MM.1S (cell line): ENCODE measurements around the gene ACBD5.
"Not testable (repeated sequence)": the region's sequence is repeated elsewhere in the genome, so short reads cannot be mapped to it uniquely, and the experiment has no call there.

Experiments used
- DNase-seq: peaks from one replicate; pipeline ENCODE4 v3.0.0-alpha.2; 2015
- H2AFZ ChIP-seq: fragments of 300-600 bp; sonication (generic); 2 replicates; pipeline ENCODE4 v1.6.0; 2016; ENCODE audit warnings: antibody characterized with exemption, low read length
- H3F3A ChIP-seq: fragments of 300-600 bp; sonication (generic); 2 replicates; pipeline ENCODE4 v1.6.1; 2016; ENCODE audit warnings: mild to moderate bottlenecking, antibody characterized with exemption, low read length, moderate library complexity, mixed read lengths; ENCODE audit not compliant: insufficient read depth
- H3K27ac ChIP-seq: fragments of 300-600 bp; sonication (generic); 2 replicates; pipeline ENCODE4 v1.5.1; 2016; ENCODE audit warnings: mild to moderate bottlenecking, low read length
- H3K27me3 ChIP-seq: fragments of 300-600 bp; sonication (generic); replicated peaks from 2 replicates; pipeline ENCODE4 v1.6.0; 2016; ENCODE audit warnings: low read length; ENCODE audit not compliant: insufficient read depth
- H3K36me3 ChIP-seq: fragments of 300-600 bp; sonication (generic); replicated peaks from 2 replicates; pipeline ENCODE4 v1.6.1; 2016; ENCODE audit warnings: mild to moderate bottlenecking, low read length, mixed read lengths; ENCODE audit not compliant: insufficient read depth
- H3K4me1 ChIP-seq: fragments of 300-600 bp; sonication (generic); 2 replicates; pipeline ENCODE4 v1.6.1; 2016; ENCODE audit warnings: low read length, mixed read lengths
- H3K4me2 ChIP-seq: fragments of 300-600 bp; sonication (generic); 2 replicates; pipeline ENCODE4 v1.6.0; 2016; ENCODE audit warnings: low read depth, low read length
- H3K4me3 ChIP-seq: fragments of 300-600 bp; sonication (generic); 2 replicates; pipeline ENCODE4 v1.5.1; 2016; ENCODE audit warnings: low read length, mixed read lengths
- H3K79me2 ChIP-seq: fragments of 300-600 bp; sonication (generic); 2 replicates; pipeline ENCODE4 v1.6.1; 2016; ENCODE audit warnings: mixed run types, low read length, mixed read lengths
- H3K9ac ChIP-seq: fragments of 300-600 bp; sonication (generic); 2 replicates; pipeline ENCODE4 v1.6.1; 2016; ENCODE audit warnings: low read length, mixed read lengths
- H3K9me2 ChIP-seq: fragments of 300-600 bp; sonication (generic); replicated peaks from 2 replicates; pipeline ENCODE4 v1.6.1; 2016; ENCODE audit warnings: mild to moderate bottlenecking, low read length, mixed read lengths; ENCODE audit not compliant: insufficient read depth
- H3K9me3 ChIP-seq: fragments of 300-600 bp; sonication (generic); replicated peaks from 2 replicates; pipeline ENCODE4 v1.6.1; 2016; ENCODE audit warnings: mild to moderate bottlenecking, low read length, mixed read lengths; ENCODE audit not compliant: insufficient read depth
- H4K20me1 ChIP-seq: fragments of 300-600 bp; sonication (generic); 2 replicates; pipeline ENCODE4 v1.6.1; 2016; ENCODE audit warnings: mild to moderate bottlenecking, low read length, moderate library complexity, mixed read lengths; ENCODE audit not compliant: insufficient read depth
- EZH2 ChIP-seq: fragments of 300-600 bp; sonication (generic); optimal IDR thresholded peaks from 2 replicates; pipeline ENCODE3; 2017; ENCODE audit warnings: low read depth, mild to moderate bottlenecking, antibody characterized with exemption, low read length, mixed read lengths
- EZH2phosphoT487 ChIP-seq: fragments of 300-600 bp; sonication (generic); IDR thresholded peaks from 2 replicates; pipeline ENCODE4 v1.6.1; 2018; ENCODE audit warnings: antibody characterized with exemption, low read length
- TF ChIP-seq, protein P1 (sequence below): fragments of 300-600 bp; sonication (generic); IDR thresholded peaks from 2 replicates; pipeline ENCODE4 v1.5.1; 2016; ENCODE audit warnings: antibody characterized with exemption, low read length, mixed read lengths

Gene ACBD5, protein sequence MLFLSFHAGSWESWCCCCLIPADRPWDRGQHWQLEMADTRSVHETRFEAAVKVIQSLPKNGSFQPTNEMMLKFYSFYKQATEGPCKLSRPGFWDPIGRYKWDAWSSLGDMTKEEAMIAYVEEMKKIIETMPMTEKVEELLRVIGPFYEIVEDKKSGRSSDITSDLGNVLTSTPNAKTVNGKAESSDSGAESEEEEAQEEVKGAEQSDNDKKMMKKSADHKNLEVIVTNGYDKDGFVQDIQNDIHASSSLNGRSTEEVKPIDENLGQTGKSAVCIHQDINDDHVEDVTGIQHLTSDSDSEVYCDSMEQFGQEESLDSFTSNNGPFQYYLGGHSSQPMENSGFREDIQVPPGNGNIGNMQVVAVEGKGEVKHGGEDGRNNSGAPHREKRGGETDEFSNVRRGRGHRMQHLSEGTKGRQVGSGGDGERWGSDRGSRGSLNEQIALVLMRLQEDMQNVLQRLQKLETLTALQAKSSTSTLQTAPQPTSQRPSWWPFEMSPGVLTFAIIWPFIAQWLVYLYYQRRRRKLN

DNA sequence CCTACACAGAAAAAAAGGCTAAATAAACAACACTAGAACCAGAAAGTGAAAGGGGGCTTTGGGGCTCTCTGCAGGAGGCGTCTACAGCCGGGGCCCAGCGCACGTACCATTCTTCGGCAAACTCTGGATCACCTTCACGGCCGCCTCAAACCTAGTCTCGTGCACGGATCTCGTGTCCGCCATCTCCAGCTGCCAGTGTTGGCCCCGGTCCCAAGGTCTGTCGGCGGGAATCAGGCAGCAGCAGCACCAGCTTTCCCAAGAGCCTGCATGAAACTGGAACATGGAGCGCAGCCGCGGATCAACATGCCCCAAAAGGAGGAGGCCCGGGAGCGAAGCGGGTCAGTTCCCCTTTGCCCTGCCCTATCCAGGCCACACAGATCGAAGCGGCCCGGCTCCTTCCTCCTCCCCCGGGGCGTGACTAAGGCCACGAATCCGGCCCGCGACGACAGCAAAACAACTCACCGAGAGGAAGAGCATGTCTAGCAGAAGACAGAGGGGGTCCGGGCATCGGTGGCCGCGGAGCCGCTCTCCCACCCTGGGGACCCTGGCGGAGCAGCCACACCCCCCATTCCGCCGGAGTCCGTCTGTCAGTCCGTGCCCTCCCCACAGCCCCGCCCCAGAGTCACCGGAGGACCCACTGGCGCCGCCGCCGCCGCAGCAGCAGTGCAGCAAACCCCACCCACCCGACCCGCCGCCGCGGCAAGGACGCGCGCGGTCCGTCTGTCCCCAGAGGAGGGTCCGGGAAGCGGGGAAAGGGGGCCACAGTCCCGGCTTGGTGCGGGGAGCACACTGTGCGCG lies at the start of gene ACBD5:
ACBD5 (minus strand) TSS at position 586 of the 798 bp plus-strand sequence; CDS start at position 477, 109 bp downstream.
- Histone ChIP-seq H3K4me1 (peaks cover 6% of the 10 kb centered on the region; the same call in 1 of the 2 replicates), H3K9ac (peak within 1 kb of the TSS; percentile 83), H3K9me3 (no peaks in the 10 kb centered on the region), H3K4me2 (peak within 1 kb of the TSS; percentile 86), H3K27me3 (no peaks in the 10 kb centered on the region), H3K9me2 (no peaks in the 10 kb centered on the region), H3F3A (peaks cover 29% of the 10 kb centered on the region), H4K20me1 (no peaks in the 10 kb centered on the region), H3K36me3 (no peaks in the 10 kb centered on the region), H3K4me3 (peak within 1 kb of the TSS; percentile 81), H3K79me2 (peaks cover 31% of the 10 kb centered on the region), H3K27ac (peak within 1 kb of the TSS; percentile 76), H2AFZ (peak within 1 kb of the TSS; percentile 68)
- no peak for TF ChIP-seq EZH2phosphoT487
- TF ChIP-seq, protein P1, sequence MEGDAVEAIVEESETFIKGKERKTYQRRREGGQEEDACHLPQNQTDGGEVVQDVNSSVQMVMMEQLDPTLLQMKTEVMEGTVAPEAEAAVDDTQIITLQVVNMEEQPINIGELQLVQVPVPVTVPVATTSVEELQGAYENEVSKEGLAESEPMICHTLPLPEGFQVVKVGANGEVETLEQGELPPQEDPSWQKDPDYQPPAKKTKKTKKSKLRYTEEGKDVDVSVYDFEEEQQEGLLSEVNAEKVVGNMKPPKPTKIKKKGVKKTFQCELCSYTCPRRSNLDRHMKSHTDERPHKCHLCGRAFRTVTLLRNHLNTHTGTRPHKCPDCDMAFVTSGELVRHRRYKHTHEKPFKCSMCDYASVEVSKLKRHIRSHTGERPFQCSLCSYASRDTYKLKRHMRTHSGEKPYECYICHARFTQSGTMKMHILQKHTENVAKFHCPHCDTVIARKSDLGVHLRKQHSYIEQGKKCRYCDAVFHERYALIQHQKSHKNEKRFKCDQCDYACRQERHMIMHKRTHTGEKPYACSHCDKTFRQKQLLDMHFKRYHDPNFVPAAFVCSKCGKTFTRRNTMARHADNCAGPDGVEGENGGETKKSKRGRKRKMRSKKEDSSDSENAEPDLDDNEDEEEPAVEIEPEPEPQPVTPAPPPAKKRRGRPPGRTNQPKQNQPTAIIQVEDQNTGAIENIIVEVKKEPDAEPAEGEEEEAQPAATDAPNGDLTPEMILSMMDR: no peak
- TF ChIP-seq EZH2: no peak
- peak; percentile 82 for DNase-seq

DNA sequence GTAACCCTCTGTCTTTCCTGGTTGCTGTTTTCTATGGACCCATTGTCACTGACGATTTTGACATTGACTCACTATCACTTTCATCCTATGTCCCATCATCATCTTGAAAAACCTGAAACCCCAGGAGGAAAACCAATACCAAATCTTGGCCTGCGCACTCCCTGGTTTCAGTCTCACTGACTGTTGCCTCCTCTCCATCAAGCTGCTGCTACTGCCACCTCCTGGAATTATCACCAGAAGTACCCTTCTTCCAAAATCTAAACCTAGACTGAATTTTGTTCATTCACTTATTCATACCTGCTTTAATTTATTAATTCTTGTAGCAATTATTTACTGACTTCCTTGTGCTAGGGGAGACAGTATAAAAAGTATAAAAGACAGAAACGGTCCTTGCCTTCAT lies 44.5 kb upstream of the ACBD5 start:
- Histone ChIP-seq H4K20me1 (no peaks in the 10 kb centered on the region), H3K9me3 (no peaks in the 10 kb centered on the region), H3K9ac (no peak overlapping the region), H3K27ac (no peak overlapping the region), H3K4me1 (no peaks in the 10 kb centered on the region), H3K9me2 (no peaks in the 10 kb centered on the region), H2AFZ (no peak overlapping the region), H3K27me3 (no peaks in the 10 kb centered on the region), H3K36me3 (no peaks in the 10 kb centered on the region), H3F3A (no peaks in the 10 kb centered on the region), H3K4me3 (no peak overlapping the region), H3K4me2 (no peak overlapping the region), H3K79me2 (no peaks in the 10 kb centered on the region)
- TF ChIP-seq, protein P1: peak; percentile 48
- TF ChIP-seq EZH2 (no peak), EZH2phosphoT487 (no peak)
- DNase-seq: peak; percentile 32

DNA sequence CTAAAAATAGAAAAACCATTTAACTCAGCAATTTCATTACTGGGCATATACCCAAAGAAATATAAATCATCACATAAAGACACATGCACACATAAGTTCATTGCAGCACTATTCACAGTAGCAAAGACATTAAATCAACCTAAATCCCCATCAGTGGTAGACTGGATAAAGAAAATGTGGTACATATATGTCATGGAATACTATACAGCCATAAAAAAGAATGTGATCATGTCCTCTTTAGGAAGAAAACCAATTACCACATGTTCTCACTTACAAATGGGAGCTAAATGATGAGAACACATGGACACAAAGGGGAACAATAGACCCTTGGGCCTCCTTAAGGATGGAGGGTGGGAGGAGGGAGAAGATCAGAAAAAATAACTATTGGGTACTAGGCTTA lies 36.0 kb upstream of the ACBD5 start:
- Histone ChIP-seq H4K20me1 (no peaks in the 10 kb centered on the region), H3K79me2 (no peaks in the 10 kb centered on the region), H3K27ac (no peak overlapping the region), H2AFZ (no peak overlapping the region), H3K4me2 (no peak overlapping the region), H3K9me2 (no peaks in the 10 kb centered on the region), H3K36me3 (no peaks in the 10 kb centered on the region), H3K9ac (no peak overlapping the region), H3K27me3 (no peaks in the 10 kb centered on the region), H3K9me3 (no peaks in the 10 kb centered on the region), H3F3A (no peaks in the 10 kb centered on the region), H3K4me3 (no peak overlapping the region), H3K4me1 (no peaks in the 10 kb centered on the region)
- DNase-seq: no peak
- TF ChIP-seq, protein P1: no peak
- TF ChIP-seq EZH2 (no peak), EZH2phosphoT487 (no peak)

DNA sequence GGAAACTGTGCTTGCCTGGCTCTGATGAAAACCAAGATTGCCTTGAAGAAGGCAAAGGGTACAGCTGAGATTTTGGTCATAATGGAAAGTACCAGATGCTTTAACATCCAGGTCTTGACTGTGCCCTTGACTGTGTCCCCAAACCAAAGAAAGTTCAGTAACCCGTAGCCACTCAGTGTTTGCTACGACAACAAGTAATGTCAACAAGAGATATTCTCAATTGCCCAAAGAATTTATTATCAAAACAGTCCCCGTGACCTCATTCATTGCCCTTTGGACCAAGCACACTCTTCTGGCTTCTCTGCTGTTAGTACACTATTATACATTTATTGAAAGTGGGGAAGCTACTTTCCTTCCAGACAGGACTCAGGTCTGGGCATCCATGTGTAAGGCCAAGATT lies 25.4 kb upstream of the ACBD5 start:
- H3F3A ChIP-seq, H3K27me3 ChIP-seq, H3K27ac ChIP-seq, H4K20me1 ChIP-seq, DNase-seq, H3K4me1 ChIP-seq, H2AFZ ChIP-seq, H3K9ac ChIP-seq, H3K9me2 ChIP-seq, H3K4me3 ChIP-seq, H3K79me2 ChIP-seq, H3K36me3 ChIP-seq, H3K9me3 ChIP-seq, H3K4me2 ChIP-seq: not testable (repeated sequence)

DNA sequence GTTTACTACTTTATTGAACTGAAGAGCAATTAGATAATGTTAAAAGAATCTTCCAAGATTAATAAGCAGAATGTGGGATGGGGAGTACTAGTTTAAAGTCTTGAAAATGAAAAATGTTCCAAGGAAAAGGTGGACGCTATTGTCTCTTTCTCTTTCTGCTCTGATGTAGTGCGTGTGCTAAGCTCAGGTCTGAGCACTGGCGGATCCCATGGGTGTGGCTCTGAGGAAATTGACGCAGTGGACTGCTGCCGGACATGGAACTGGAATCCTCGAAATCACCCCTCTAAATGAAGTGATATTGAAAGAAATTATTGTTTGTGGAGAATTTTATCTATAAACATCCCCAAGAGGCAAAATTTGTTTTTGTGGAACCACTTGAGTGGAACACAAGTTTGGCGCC lies 22.2 kb upstream of the ACBD5 start:
- not testable (repeated sequence) for H3K4me3 ChIP-seq, H3K4me1 ChIP-seq, H3K27ac ChIP-seq, H3K9me2 ChIP-seq, H3F3A ChIP-seq, H3K4me2 ChIP-seq, H3K9ac ChIP-seq, H3K79me2 ChIP-seq, H3K36me3 ChIP-seq, H3K9me3 ChIP-seq, H2AFZ ChIP-seq, DNase-seq, H4K20me1 ChIP-seq
- peaks cover 12% of the 10 kb centered on the region for H3K27me3 ChIP-seq
